Endothelial cell (in vitro differentiated cells): Measurements from ENCODE around the gene ING4. TPM values are rescaled to one million over a fixed set of nuclear protein-coding genes. Genes with fewer than 3 reads are reported as not detected.

Experiments
- DNase-seq: peaks from one replicate; pipeline ENCODE4 v3.0.0; 2021; ENCODE audit warnings: low spot score
- H3K27ac Mint-ChIP-seq: one replicate; pipeline ENCODE4 v1.8.0; 2021; ENCODE audit warnings: mixed read lengths, inconsistent platforms; ENCODE audit not compliant: unreplicated experiment
- H3K27me3 Mint-ChIP-seq: one replicate; pipeline ENCODE4 v1.8.0; 2021; ENCODE audit warnings: mild to moderate bottlenecking, moderate library complexity, mixed read lengths, inconsistent platforms; ENCODE audit not compliant: unreplicated experiment
- H3K36me3 Mint-ChIP-seq: one replicate; pipeline ENCODE4 v1.8.0; 2021; ENCODE audit warnings: mild to moderate bottlenecking, low read depth, mixed read lengths, inconsistent platforms; ENCODE audit not compliant: unreplicated experiment
- H3K4me1 Mint-ChIP-seq: one replicate; pipeline ENCODE4 v1.8.0; 2021; ENCODE audit warnings: mild to moderate bottlenecking, mixed read lengths, inconsistent platforms; ENCODE audit not compliant: unreplicated experiment
- H3K4me3 Mint-ChIP-seq: one replicate; pipeline ENCODE4 v1.8.0; 2021; ENCODE audit warnings: mild to moderate bottlenecking, mixed read lengths, inconsistent platforms; ENCODE audit not compliant: unreplicated experiment
- H3K9me3 Mint-ChIP-seq: one replicate; pipeline ENCODE4 v1.8.0; 2021; ENCODE audit warnings: mixed read lengths, inconsistent platforms; ENCODE audit not compliant: unreplicated experiment
- CTCF ChIP-seq: fragments of 200-600 bp; sonication (generic); IDR thresholded peaks from one replicate; pipeline ENCODE4 v1.5.0; 2021; ENCODE audit warnings: antibody characterized with exemption; ENCODE audit not compliant: unreplicated experiment
- total RNA-seq: library from RNA; stranded (reverse); fragmentation: NEBNext Ultra II Directional; extraction: Animal tissue kit (Norgen Biotek cat#: 25700); gene quantifications from one replicate; pipeline ENCODE4 v1.2.1, GENCODE V29; 2021; ENCODE audit not compliant: unreplicated experiment

Gene ING4
- total RNA-seq, 1 donor from 2014 or later: 41.3 TPM

- no peak for TF ChIP-seq CTCF
- peaks cover 4% of the 10 kb centered on the region for H3K36me3 Mint-ChIP-seq
- H3K4me1 Mint-ChIP-seq: peaks cover 20% of the 10 kb centered on the region
- peaks cover 10% of the 10 kb centered on the region for H3K27me3 Mint-ChIP-seq
- H3K9me3 Mint-ChIP-seq: no peaks in the 10 kb centered on the region
- DNase-seq: no peak
- H3K27ac Mint-ChIP-seq: no peak overlapping the region
- H3K4me3 Mint-ChIP-seq: peak overlapping the region; percentile 31
Observed at GRCh38 chr12:6620885-6621274, 42.0 kb downstream of the ING4 start.

GRCh38 chr12:6620137-6620884 lies 42.6 kb downstream of the ING4 start:
- Mint-ChIP-seq H3K4me1 (peaks cover 23% of the 10 kb centered on the region), H3K9me3 (no peaks in the 10 kb centered on the region), H3K27ac (no peak overlapping the region), H3K27me3 (peaks cover 10% of the 10 kb centered on the region), H3K4me3 (no peak overlapping the region), H3K36me3 (peaks cover 4% of the 10 kb centered on the region)
- peak; percentile 84 for DNase-seq
- peak; percentile 87 for TF ChIP-seq CTCF

- Mint-ChIP-seq H3K27ac (no peak overlapping the region), H3K4me1 (peaks cover 29% of the 10 kb centered on the region), H3K4me3 (peak overlapping the region; percentile 66), H3K36me3 (peaks cover 4% of the 10 kb centered on the region), H3K9me3 (no peaks in the 10 kb centered on the region), H3K27me3 (peaks cover 10% of the 10 kb centered on the region)
- no peak for DNase-seq
- no peak for TF ChIP-seq CTCF
Observed at GRCh38 chr12:6618483-6619225, 44.3 kb downstream of the ING4 start.

- H3K9me3 Mint-ChIP-seq: no peaks in the 10 kb centered on the region
- DNase-seq: no peak
- H3K4me3 Mint-ChIP-seq: no peak overlapping the region
- peak overlapping the region; percentile 54 for H3K27ac Mint-ChIP-seq
- H3K27me3 Mint-ChIP-seq: peaks cover 9% of the 10 kb centered on the region
- peaks cover 43% of the 10 kb centered on the region for H3K4me1 Mint-ChIP-seq
- TF ChIP-seq CTCF: no peak
- H3K36me3 Mint-ChIP-seq: peaks cover 8% of the 10 kb centered on the region
Observed at GRCh38 chr12:6615802-6616201, 47.1 kb downstream of the ING4 start.
